ENCODE data around the gene TBC1D14.

Gene TBC1D14

DNA sequence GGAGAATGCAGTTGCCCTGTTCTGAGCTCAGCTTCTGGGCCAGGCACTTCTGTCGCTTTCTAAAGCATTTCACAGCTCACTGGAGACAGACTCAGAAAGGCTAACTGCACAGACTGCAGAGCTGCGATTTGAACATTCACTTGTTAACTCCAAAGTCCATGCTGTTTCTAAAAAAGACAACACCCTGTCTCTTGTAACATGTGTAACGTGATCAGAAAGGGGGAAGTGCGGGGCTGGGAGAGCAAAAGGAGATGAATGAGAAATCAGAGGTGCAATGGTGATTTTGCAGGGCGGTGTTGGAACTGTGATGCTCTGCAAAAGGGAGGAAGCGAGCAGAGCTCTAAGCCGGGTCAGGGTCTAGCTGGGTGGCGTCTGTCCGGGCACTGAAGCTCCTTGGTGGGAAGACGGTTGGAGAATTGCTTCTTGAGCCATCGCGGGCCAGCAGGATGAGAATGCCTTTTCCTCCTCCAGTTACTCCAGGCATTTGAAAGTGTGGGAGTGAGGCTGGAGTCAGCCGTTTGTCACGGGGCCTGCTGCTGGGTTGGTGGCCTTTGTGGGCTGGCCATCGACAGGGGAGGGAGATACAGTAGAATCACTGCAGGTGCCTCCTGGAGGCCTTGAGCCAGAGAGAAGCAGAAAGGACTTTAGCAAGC lies 20.3 kb downstream of the TBC1D14 start:
- no peak for DNase-seq (ENCODE audit: low spot score)

DNA sequence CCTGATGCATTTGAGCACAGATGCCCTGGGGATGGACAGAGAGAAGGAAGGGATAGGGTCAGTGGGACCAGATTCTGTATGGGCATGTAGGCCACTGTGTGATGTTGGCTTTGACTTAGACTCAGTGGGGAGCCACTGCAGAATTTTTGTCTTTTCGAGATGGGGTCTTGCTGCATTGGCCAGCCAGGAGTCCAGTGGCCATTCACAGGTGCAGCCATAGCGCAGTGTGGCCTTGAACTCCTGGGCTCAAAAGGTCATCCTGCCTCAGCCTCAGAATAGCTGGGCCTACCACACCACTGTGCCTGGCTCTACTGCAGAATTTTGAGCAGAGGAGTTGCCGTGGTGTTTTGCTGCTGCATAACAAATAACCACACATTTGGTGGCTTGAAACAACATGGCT lies 22.8 kb downstream of the TBC1D14 start:
- no peak for DNase-seq (ENCODE audit: low spot score)

- no peak for DNase-seq (ENCODE audit: low spot score)
These were observed 23.3 kb downstream of the TBC1D14 start for GRCh38 chr4:6932918-6933317.

- no peak for DNase-seq (ENCODE audit: low spot score)
These were observed 24.2 kb downstream of the TBC1D14 start for GRCh38 chr4:6933691-6934430.

DNA sequence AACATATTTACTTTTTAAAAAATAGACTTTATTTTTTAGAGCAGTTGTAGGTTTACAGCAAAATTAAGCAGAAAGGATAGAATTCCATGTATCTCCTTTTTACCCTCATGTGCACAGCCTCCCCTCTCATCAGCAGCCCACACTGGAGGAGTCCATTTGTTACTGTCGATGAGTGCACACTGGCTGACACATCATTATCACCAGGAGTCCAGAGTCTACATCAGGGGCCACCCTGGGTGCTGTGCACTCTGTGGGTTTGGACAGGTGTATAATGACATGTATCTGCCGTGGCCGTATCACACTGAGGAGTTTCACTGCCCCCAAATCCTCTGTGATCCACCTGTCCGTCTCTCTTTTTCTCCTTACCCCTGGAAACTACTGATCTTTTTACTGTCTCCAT lies 26.3 kb downstream of the TBC1D14 start:
- DNase-seq (ENCODE audit: low spot score) = no peak

- no peak for DNase-seq (ENCODE audit: low spot score)
These were observed 27.6 kb downstream of the TBC1D14 start for GRCh38 chr4:6937201-6937600.

GRCh38 chr4:6937754-6938153 lies 28.1 kb downstream of the TBC1D14 start:
- no peak for DNase-seq (ENCODE audit: low spot score)

- peak; percentile 22 for DNase-seq (ENCODE audit: low spot score)
These were observed 28.6 kb downstream of the TBC1D14 start for GRCh38 chr4:6938237-6938636.

GRCh38 chr4:6938647-6939271 lies 29.1 kb downstream of the TBC1D14 start:
- no peak for DNase-seq (ENCODE audit: low spot score)

DNA sequence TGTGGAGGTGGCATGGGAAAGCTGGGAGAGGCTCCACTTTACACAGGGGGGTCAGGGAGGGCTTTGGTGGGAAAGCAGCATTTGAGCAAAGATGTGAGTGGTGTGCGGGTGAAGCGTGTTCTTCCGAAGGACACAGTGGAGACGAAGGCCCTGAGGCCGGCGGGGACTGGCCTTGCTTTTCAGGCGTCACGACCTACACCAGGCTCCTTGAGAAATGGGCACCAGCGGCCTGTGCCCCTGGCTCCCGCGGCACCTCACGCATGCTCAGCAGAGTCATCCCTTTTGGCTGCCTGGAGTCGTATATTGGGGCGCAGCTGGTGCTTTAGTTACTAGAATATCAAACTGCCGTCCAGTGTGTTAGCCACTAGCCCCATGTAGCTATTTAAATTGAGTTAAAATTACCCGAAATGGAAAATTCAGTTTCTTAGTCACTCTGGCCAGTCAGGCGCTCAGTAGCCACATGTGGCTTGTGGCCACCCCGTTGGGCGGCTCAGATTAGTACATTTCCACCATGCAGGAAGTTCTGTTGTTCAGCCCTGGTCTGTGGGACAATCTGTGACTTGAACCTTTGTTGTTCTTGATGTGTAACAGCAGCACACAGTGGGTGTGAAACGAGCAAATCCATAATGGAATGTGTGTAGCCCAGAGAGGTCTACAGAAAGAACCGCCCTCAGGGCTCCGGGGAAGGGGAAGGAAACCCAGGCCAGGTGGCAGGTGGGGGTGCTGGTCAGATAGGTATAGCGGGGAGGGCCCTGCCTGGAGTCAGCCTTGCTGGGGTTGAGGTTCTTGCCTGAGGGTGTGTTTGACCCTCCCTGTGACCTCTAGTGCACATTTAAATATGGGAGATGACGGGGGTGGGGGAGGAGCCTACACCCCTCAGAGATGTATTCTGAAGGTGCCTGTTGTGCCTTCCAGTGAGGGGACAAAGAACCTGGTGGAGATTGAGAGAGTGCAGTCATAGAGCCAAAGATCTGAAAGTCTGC lies 30.4 kb downstream of the TBC1D14 start:
- peak; percentile 17 for DNase-seq (ENCODE audit: low spot score)

DNA sequence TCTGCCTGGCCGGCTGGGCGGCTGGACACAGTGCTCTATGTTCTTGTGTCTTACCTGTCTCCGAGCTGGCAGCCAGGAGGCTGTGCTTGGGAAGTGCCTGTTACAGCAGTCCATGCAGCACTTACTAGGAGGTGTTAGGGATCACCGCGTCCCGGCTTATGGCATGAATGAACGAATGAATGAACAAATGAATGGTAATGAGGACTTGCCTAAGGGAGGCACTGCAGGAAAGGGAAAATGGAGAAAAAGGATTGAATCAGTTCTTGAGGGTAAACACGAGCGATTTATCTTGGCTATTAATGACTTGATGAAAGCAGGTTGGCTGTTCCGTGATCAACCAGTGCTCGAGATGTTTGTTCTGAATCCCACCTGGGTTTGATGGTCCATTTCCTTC lies 31.1 kb downstream of the TBC1D14 start:
- DNase-seq (ENCODE audit: low spot score) = no peak

GRCh38 chr4:6941796-6942195 lies 32.2 kb downstream of the TBC1D14 start:
- DNase-seq (ENCODE audit: low spot score) = peak; percentile 52

DNA sequence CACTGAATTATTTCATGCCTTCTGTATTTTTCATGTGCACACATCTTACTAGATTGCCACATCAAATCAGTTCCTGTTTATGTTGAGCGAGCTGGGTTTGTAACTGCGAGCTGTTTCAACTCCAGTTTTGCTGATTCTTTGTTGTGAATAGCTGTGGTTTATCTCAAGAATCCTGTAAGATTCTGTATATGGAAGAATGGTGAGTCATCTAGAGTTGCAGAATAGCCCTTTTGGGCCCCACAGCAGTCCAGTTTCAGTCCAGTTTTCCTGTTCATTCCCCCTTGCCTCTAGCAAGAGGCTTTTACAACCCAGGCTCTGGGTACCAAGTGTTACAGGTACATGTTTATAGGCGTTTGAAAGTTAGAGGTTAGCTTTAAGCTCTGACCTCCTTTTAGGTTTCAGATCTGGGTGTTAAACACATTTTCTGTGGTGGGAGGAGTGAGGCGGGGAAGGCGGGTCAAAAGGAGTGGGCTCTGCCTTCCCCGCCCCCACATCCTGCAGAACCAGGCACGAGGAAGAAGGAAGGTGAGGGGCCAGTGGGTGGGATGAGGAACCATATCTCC lies 32.7 kb downstream of the TBC1D14 start:
- peak; percentile 56 for DNase-seq (ENCODE audit: low spot score)

DNA sequence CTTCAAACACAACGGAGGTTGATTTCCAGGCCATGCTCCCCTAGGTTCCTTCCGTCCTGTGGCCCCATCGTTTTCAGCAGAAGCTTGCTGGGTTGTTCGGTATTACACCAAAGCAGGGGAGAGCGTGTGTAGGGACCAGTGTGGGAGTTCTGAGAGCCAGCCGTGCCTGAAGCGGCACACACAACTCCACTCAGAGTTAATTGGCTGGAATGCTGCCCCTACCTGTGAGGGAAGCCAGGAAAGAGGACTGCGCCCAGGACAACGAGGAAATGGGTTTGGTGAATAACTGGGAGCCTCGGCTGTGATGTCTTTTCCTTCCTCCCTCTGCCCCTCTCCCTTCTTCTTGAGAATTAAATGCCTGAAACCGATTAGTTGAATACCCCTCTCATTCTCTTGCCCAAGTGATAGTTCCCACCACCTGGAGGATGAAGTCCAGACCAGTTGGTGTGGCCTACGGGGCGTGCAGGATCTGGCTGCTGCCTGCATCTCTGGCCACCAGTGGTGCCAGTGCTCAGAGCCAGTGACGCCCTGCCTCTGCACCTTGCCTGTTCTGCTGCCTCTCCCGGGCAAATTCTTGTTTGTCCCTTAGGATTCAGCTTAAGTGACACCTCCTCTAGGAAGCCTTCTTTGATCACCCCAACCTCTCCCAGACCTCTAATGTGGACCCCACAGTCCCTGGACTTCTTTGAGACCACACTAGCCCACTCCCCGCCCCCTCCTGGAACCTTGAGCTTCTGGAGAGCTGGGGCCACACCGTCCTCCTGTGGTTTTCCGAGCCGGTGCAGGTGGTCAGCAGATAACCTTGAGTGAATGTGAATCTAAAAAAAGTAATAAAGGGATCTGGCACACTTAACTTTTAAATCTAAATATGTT lies 33.6 kb downstream of the TBC1D14 start:
- no peak for DNase-seq (ENCODE audit: low spot score)

GRCh38 chr4:6943885-6944225 lies 34.2 kb downstream of the TBC1D14 start:
- no peak for DNase-seq (ENCODE audit: low spot score)

DNA sequence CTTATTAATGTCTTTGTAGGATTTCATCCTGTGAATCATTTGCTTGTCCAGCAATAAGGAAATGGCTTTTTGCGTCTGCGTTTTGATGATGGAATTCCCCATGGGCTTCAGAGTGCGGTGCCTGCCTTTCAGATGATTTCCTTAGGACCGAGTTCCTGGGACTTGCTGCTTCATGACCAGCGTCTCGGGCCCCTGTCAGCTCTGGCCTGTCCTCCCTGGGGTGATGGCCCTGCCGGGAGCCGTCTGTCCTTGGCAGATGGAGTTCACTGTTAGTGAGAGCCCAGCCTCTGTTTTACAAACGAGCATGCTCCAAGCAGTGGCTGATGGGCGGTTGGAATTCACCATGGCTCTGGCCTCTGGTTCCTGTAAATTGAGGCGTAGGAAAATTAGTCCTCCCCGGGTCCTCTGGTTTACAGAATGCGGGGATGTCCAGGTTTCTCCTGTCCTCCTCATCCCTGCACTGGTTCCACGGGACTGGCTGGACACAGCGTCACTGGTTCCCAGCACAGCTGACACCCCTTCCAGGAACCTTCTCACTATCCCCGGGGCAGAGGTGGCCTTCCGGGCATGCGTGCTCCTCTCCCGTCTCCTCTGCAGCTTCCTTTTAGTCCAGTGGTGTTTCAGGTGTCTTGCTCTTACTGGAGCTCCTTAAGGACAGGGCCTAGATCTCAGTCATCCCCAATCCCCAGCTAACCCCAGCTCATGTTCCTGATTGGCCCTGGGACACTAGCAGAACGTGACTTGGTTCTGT lies 34.9 kb downstream of the TBC1D14 start:
- no peak for DNase-seq (ENCODE audit: low spot score)

DNA sequence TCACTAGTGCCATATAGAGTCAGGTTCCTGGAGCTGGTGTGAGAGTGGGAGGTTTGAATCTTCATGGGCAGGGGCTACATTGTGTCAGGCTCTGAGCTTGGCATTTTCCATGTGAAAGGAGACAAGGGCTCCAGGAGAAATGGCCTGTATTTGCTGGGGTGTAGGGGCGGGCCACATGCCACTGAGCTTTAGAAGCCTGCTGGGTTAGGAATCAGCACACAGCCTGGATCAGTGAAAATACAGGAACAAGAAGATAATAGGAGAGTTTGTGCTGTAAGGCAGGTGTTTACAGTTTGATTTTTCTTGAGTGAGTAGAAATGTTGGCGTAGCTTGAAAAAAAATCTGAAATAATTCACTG lies 35.4 kb downstream of the TBC1D14 start:
- no peak for DNase-seq (ENCODE audit: low spot score)

- no peak for DNase-seq (ENCODE audit: low spot score)
These were observed 36.9 kb downstream of the TBC1D14 start for GRCh38 chr4:6946497-6946896.

DNA sequence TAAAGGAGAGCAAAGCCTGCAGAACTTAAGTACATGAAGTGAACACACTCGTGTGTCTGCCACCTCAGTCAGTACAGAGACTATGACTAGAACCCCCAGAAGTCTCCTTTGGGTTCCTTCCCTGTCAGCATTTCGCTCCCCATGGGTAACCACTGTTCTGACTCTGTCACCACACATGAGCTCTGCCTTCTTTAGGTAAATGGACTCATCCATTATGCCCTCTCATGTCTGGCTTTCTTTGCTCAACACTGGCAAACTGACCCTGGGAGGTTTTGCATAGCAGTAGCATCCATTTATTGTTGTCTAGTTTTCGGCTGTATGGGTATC lies 38.5 kb downstream of the TBC1D14 start:
- no peak for DNase-seq (ENCODE audit: low spot score)

DNA sequence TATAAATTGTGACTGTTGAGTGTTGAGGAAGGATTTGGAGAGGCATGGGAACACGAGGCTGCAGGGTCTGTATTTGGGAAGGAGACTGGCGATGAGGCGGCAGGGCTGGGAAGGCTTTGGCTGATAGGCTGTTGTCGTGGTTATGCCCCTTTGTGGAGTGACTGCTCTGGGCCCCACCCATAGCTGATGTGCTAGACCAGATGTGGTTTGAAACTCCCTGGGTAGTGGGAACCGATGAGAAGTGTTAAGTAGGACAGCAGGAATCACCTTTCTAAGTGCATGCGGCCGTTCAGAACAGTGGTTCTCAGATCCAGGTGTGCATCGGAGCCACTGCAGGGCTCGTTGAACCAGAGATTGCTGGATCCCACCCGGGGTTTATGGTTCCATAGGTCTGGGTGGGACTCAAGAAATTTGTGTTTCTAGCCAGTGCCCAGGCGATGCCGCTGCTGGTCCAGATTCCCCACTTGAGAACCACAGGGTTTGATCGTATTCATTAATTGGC lies 42.3 kb downstream of the TBC1D14 start:
- no peak for DNase-seq (ENCODE audit: low spot score)
